SK-N-SH (cell line): ENCODE results near the gene AP4M1. TPM values are rescaled to one million over a fixed set of nuclear protein-coding genes. Genes with fewer than 3 reads are reported as not detected.

Source experiments
- CTCF ChIA-PET: fragments of 300-600, 350-600 bp; formaldehyde crosslinking; extraction: SDS; loops from one replicate; lab custom pipeline; 2021; lab: Yijun Ruan, JAX
- POLR2A ChIA-PET: fragments of 350-600 bp; sonication (Branson Sonifier 250); formaldehyde crosslinking; extraction: SDS; loops from one replicate; lab custom pipeline; 2020; ENCODE audit warnings: antibody characterized with exemption, inconsistent platforms; lab: Yijun Ruan, JAX
- DNase-seq: peaks from one replicate; pipeline ENCODE4 v3.0.0; 2012
- H2AFZ ChIP-seq: fragments of 200-600 bp; sonication (generic); 2 replicates; pipeline ENCODE4 v1.8.1; 2016; ENCODE audit warnings: antibody characterized with exemption, mild to moderate bottlenecking, low read depth
- H3F3A ChIP-seq: fragments of 200-600 bp; sonication (generic); replicated peaks from 2 replicates; pipeline ENCODE3; 2016; ENCODE audit warnings: antibody characterized with exemption, mild to moderate bottlenecking; ENCODE audit not compliant: insufficient read depth
- H3K27ac ChIP-seq, 2 experiments: fragments of 200-500 bp in 1 of 2; fragments of 200-600 bp in 1 of 2; sonication (Bioruptor generic) in 1 of 2; sonication (generic), shearing (Covaris generic) in 1 of 2; 2 replicates each; pipeline versions ENCODE4 v1.5.1 to v1.6.1; 2014 to 2016; ENCODE audit warnings: low read depth in 2 of 2, inconsistent platforms in 1 of 2, low read length in 1 of 2, mild to moderate bottlenecking in 1 of 2, mixed read lengths in 1 of 2
- H3K27me3 ChIP-seq: fragments of 200-600 bp; sonication (generic), shearing (Covaris generic); 2 replicates; pipeline ENCODE4 v1.6.1; 2016; ENCODE audit warnings: mixed run types; ENCODE audit not compliant: insufficient read depth
- H3K36me3 ChIP-seq, 2 experiments: fragments of 200-500 bp in 1 of 2; fragments of 200-600 bp in 1 of 2; sonication (Bioruptor generic) in 1 of 2; sonication (generic) in 1 of 2; replicated peaks in 1 of 2; 2 replicates each; pipeline versions ENCODE3 to v1.5.1; 2014 to 2016; ENCODE audit warnings: low read length in 1 of 2, mild to moderate bottlenecking in 1 of 2; ENCODE audit not compliant: insufficient read depth in 2 of 2, control insufficient read depth in 1 of 2
- H3K4me1 ChIP-seq, 2 experiments: fragments of 200-500 bp in 1 of 2; fragments of 200-600 bp in 1 of 2; sonication (Bioruptor generic) in 1 of 2; sonication (generic), shearing (Covaris generic) in 1 of 2; 2 replicates each; pipeline versions ENCODE4 v1.5.1 to v1.6.1; 2014 to 2016; ENCODE audit warnings: low read depth in 1 of 2, low read length in 1 of 2, mixed run types in 1 of 2; ENCODE audit not compliant: insufficient read depth in 2 of 2, control insufficient read depth in 1 of 2
- H3K4me2 ChIP-seq: fragments of 200-600 bp; sonication (generic), shearing (Covaris generic); 2 replicates; pipeline ENCODE4 v1.6.1; 2017; ENCODE audit warnings: mixed run types
- H3K4me3 ChIP-seq, 2 experiments: fragments of 200-500 bp in 1 of 2; fragments of 200-600 bp in 1 of 2; sonication (Bioruptor generic) in 1 of 2; sonication (generic), shearing (Covaris generic) in 1 of 2; 2 replicates each; pipeline versions ENCODE4 v1.5.1 to v1.8.1; 2014 to 2016; ENCODE audit warnings: low read depth in 2 of 2, inconsistent platforms in 1 of 2, low read length in 1 of 2, mild to moderate bottlenecking in 1 of 2, mixed read lengths in 1 of 2, moderate library complexity in 1 of 2
- H3K79me2 ChIP-seq: fragments of 200-600 bp; sonication (generic); 2 replicates; pipeline ENCODE4 v1.8.1; 2017; ENCODE audit warnings: mild to moderate bottlenecking; ENCODE audit not compliant: insufficient read depth
- H3K9ac ChIP-seq: fragments of 200-600 bp; sonication (generic); 2 replicates; pipeline ENCODE4 v1.6.1; 2017; ENCODE audit warnings: mixed run types
- H3K9me2 ChIP-seq: fragments of 200-600 bp; sonication (generic); 2 replicates; pipeline ENCODE4 v1.6.1; 2017; ENCODE audit warnings: mixed run types
- H3K9me3 ChIP-seq: fragments of 200-600 bp; sonication (generic); 2 replicates; pipeline ENCODE4 v1.6.1; 2017; ENCODE audit warnings: mixed run types, mild to moderate bottlenecking, moderate library complexity
- H4K20me1 ChIP-seq: fragments of 200-600 bp; sonication (generic); 2 replicates; pipeline ENCODE4 v1.6.1; 2017; ENCODE audit warnings: mild to moderate bottlenecking, mixed run types; ENCODE audit not compliant: insufficient read depth
- CHD2 ChIP-seq: fragments of 150-350 bp; IDR thresholded peaks from 2 replicates; pipeline ENCODE4 v1.6.1; 2018; ENCODE audit warnings: low read length; ENCODE audit not compliant: partially characterized antibody
- EZH2phosphoT487 ChIP-seq: fragments of 200-600 bp; sonication (generic); IDR thresholded peaks from 2 replicates; pipeline ENCODE4 v1.6.1; 2017; ENCODE audit warnings: low read depth, mixed run types, mild to moderate bottlenecking, antibody characterized with exemption, moderate library complexity, borderline replicate concordance
- FOSL2 ChIP-seq: IDR thresholded peaks from 2 replicates; pipeline ENCODE4 v1.4.0; 2012; ENCODE audit warnings: low read depth, mild to moderate bottlenecking, moderate library complexity, borderline replicate concordance
- FOXJ3 ChIP-seq: sonication (generic); formaldehyde crosslinking; IDR thresholded peaks from 2 replicates; pipeline ENCODE4 v1.5.1; 2020; ENCODE audit warnings: mild to moderate bottlenecking, missing genetic modification reagents
- MEF2A ChIP-seq: IDR thresholded peaks from 2 replicates; pipeline ENCODE4 v1.4.0; 2012; ENCODE audit warnings: low read depth, borderline replicate concordance
- MXI1 ChIP-seq: IDR thresholded peaks from 2 replicates; pipeline ENCODE4 v1.6.1; 2012; ENCODE audit warnings: mild to moderate bottlenecking, low read depth, low read length, improper control_type of control experiment
- NFIC ChIP-seq: IDR thresholded peaks from 2 replicates; pipeline ENCODE4 v1.4.0; 2012; ENCODE audit warnings: borderline replicate concordance
- NRF1 ChIP-seq: IDR thresholded peaks from 2 replicates; pipeline ENCODE4 v1.6.1; 2012; ENCODE audit warnings: low read depth, mild to moderate bottlenecking, low read length
- RFX5 ChIP-seq: IDR thresholded peaks from 2 replicates; pipeline ENCODE4 v1.6.1; 2012; ENCODE audit warnings: mild to moderate bottlenecking, improper control_type of control experiment, low read length
- TAF1 ChIP-seq: IDR thresholded peaks from 2 replicates; pipeline ENCODE4 v1.6.1; 2012; ENCODE audit warnings: low read depth, mild to moderate bottlenecking, low read length, moderate library complexity, borderline replicate concordance
- WGBS: methylation state at CpG from one replicate; pipeline ENCODE4 v1.1.6; 2017; ENCODE audit warnings: low lambda C conversion rate; 5-methylcytosine and 5-hydroxymethylcytosine counted together
- polyA plus RNA-seq, 3 experiments: library from polyadenylated mRNA; depleted of rRNA; stranded (reverse); fragments of >200 nt; gene quantifications; 2 replicates each; pipeline ENCODE4 v1.2.3, GENCODE V29; 2012
- TF ChIP-seq, protein P1 (sequence below): IDR thresholded peaks from 2 replicates; pipeline ENCODE4 v1.4.0; 2012; ENCODE audit warnings: low read depth, borderline replicate concordance
- TF ChIP-seq, protein P2 (sequence below): fragments of 200-600 bp; sonication (generic); IDR thresholded peaks from 2 replicates; pipeline ENCODE4 v1.6.1; 2017; ENCODE audit warnings: antibody characterized with exemption, mild to moderate bottlenecking, moderate library complexity
- TF ChIP-seq, protein P3 (sequence below): IDR thresholded peaks from 2 replicates; pipeline ENCODE4; 2012

Gene AP4M1
- polyA plus RNA-seq, 1 of the 3 experiments (the other 2 are of a cell fraction) = 35.0 TPM

DNA sequence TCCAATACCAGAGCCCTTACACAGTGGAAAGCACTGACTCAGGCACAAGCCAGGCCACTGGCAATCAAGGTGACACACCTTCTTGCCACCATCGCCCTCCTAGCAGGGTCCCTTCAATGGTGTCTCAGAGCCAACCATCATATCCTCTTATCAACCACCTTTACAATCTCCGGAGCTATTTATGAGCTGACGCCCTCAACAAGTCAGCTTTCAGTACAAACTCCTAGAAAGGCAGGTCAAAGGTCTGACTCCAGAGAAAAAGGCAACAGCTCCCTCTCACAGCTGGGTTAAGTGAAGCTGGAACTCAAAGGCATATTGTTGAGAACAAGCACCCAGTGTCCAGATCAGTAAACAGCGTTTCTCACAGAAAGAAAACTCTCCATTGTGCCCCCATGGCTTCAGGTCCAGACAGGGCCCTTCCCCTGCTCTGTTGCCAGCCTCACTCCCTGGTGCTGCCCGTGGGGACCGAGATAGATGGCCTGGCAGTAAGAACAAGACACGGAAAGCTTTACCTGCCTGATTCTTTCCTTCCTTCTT, 22.4 kb upstream of the AP4M1 start (continued):
- no peak for TF ChIP-seq MEF2A
- TF ChIP-seq NRF1 = no peak

DNA sequence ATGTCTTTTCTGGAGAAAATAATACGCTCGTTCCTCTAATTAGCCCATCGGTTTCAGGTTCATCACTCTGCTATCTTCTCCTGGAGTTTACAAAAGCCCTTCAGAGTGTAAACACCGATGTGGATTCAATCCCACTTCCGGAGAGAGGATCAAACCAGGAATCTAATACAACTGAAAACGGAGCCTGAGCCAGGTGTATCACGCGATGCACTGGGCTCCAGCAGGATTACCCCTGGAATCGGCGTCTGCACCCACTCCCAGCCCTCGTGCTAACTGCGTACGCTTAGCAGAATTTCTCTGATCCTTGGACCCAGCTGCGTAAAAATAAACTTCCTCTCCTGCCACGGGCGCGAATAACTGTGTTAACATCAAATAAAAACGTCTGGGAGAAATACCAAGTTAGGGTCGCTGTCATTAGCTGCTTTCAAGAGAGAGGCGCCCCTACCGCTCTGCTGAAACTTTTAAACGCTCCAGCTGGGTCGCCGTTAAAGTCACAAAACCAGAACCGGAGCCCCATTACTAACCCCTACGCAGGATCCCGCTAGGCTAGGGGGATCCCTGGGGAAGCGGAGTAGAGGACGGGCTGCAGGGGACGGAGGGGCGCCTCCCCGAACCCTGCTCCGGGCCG, 20.4 kb upstream of the AP4M1 start:
- Histone ChIP-seq H3K4me1 (peaks cover 12 to 13% of the 10 kb centered on the region in 2 experiments; a peak in 3 of 4 replicates), H3K79me2 (peaks cover 55% of the 10 kb centered on the region), H2AFZ (no peak overlapping the region; the same call in 1 of the 2 replicates), H3K27ac (peak overlapping the region; percentile 76 to 87), H3F3A (peaks cover 5% of the 10 kb centered on the region), H3K4me2 (peak overlapping the region; percentile 87), H4K20me1 (peaks cover 20% of the 10 kb centered on the region; the same call in 1 of the 2 replicates), H3K27me3 (no peaks in the 10 kb centered on the region), H3K36me3 (peaks cover 24 to 44% of the 10 kb centered on the region in 2 experiments), H3K9me3 (no peaks in the 10 kb centered on the region), H3K4me3 (peak overlapping the region; percentile 67 to 94), H3K9ac (peak overlapping the region; percentile 92), H3K9me2 (no peaks in the 10 kb centered on the region)
- peak; percentile 55; the same call in 1 of the 2 replicates for TF ChIP-seq MXI1
- peak; percentile 47; the same call in 1 of the 2 replicates for TF ChIP-seq TAF1
- TF ChIP-seq FOXJ3 (CRISPR knock-in tag) = 0 out of 2 replicates have a peak, but pooled peaks have one; percentile 6
- TF ChIP-seq FOSL2 = no peak
- no peak for TF ChIP-seq EZH2phosphoT487
- TF ChIP-seq, protein P1, sequence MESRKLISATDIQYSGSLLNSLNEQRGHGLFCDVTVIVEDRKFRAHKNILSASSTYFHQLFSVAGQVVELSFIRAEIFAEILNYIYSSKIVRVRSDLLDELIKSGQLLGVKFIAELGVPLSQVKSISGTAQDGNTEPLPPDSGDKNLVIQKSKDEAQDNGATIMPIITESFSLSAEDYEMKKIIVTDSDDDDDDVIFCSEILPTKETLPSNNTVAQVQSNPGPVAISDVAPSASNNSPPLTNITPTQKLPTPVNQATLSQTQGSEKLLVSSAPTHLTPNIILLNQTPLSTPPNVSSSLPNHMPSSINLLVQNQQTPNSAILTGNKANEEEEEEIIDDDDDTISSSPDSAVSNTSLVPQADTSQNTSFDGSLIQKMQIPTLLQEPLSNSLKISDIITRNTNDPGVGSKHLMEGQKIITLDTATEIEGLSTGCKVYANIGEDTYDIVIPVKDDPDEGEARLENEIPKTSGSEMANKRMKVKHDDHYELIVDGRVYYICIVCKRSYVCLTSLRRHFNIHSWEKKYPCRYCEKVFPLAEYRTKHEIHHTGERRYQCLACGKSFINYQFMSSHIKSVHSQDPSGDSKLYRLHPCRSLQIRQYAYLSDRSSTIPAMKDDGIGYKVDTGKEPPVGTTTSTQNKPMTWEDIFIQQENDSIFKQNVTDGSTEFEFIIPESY = no peak
- TF ChIP-seq MEF2A = no peak
- peak; percentile 27 for TF ChIP-seq CHD2
- no peak for TF ChIP-seq NFIC
- TF ChIP-seq, protein P2, sequence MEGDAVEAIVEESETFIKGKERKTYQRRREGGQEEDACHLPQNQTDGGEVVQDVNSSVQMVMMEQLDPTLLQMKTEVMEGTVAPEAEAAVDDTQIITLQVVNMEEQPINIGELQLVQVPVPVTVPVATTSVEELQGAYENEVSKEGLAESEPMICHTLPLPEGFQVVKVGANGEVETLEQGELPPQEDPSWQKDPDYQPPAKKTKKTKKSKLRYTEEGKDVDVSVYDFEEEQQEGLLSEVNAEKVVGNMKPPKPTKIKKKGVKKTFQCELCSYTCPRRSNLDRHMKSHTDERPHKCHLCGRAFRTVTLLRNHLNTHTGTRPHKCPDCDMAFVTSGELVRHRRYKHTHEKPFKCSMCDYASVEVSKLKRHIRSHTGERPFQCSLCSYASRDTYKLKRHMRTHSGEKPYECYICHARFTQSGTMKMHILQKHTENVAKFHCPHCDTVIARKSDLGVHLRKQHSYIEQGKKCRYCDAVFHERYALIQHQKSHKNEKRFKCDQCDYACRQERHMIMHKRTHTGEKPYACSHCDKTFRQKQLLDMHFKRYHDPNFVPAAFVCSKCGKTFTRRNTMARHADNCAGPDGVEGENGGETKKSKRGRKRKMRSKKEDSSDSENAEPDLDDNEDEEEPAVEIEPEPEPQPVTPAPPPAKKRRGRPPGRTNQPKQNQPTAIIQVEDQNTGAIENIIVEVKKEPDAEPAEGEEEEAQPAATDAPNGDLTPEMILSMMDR = no peak
- TF ChIP-seq, protein P3, sequence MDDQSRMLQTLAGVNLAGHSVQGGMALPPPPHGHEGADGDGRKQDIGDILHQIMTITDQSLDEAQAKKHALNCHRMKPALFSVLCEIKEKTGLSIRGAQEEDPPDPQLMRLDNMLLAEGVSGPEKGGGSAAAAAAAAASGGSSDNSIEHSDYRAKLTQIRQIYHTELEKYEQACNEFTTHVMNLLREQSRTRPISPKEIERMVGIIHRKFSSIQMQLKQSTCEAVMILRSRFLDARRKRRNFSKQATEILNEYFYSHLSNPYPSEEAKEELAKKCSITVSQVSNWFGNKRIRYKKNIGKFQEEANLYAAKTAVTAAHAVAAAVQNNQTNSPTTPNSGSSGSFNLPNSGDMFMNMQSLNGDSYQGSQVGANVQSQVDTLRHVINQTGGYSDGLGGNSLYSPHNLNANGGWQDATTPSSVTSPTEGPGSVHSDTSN = no peak
- TF ChIP-seq RFX5 = no peak
- ChIA-PET POLR2A (interaction anchor here (0.9 to 1.4 kb wide), 3 partner anchors 21 to 87 kb away, joined by 3 to 11 read pairs (median 4); partner anchors contain the start of genes AP4M1, MCM7 and ZSCAN21), CTCF (interaction anchor here (0.6 to 8.5 kb wide), 16 partner anchors 9 to 163 kb away, joined by 3 to 59 read pairs (median 4); partner anchors contain the start of genes AP4M1, MCM7 and TRIM4)
- 1% methylated on average over 30 of the region's 34 CpGs for WGBS
- DNase-seq = peak; percentile 72
